A549 (cell line): ENCODE data around the gene CHKA. TPM values are rescaled to one million over a fixed set of nuclear protein-coding genes. Genes with fewer than 3 reads are reported as not detected.

ENCODE experiments used
- ATAC-seq, 2 experiments: fragments of 200-7000 bp in 1 of 2; fragments of >200 bp in 1 of 2; cut with Nextera tagmentation in 1 of 2; cut with Tn5 transposase in 1 of 2; 3 replicates each; pipeline versions ENCODE4 v1.8.0 to v1.9.1; 2018 to 2020; ENCODE audit warnings: mild to moderate bottlenecking in 1 of 2, moderate library complexity in 1 of 2
- CTCF ChIA-PET: fragments of 300-600 bp; sonication (Branson Sonifier 250); formaldehyde crosslinking; extraction: SDS; loops from one replicate; lab custom pipeline; 2021; ENCODE audit warnings: antibody characterized with exemption, inconsistent platforms; lab: Yijun Ruan, JAX
- POLR2A ChIA-PET: fragments of 350-600 bp; formaldehyde crosslinking; extraction: SDS; loops from one replicate; lab custom pipeline; 2021; ENCODE audit warnings: antibody characterized with exemption, inconsistent platforms; lab: Yijun Ruan, JAX
- DNase-seq, 2 experiments: peaks; one replicate each; pipeline versions ENCODE4 v3.0.0 to v3.0.0-alpha.2; 2011 to 2016; ENCODE audit warnings: low read depth in 1 of 2, low spot score in 1 of 2
- FAIRE-seq: peaks from 2 replicates; lab custom pipeline; 2011; peaks lifted over from hg19 to GRCh38; lab: Jason Lieb, UNC
- H3K27ac ChIP-seq, 2 experiments: fragments of >200 bp; sonication (Bioruptor Twin); formaldehyde crosslinking; 3 replicates each; pipeline ENCODE4 v1.5.1; 2016 to 2017
- H3K4me1 ChIP-seq: fragments of >200 bp; sonication (Bioruptor Twin); formaldehyde crosslinking; 3 replicates; pipeline ENCODE4 v1.6.1; 2016
- H3K4me2 ChIP-seq: fragments of >200 bp; sonication (Bioruptor Twin); formaldehyde crosslinking; 3 replicates; pipeline ENCODE4 v1.6.1; 2016
- H3K4me3 ChIP-seq: fragments of >200 bp; sonication (Bioruptor Twin); formaldehyde crosslinking; 3 replicates; pipeline ENCODE4 v1.5.1; 2016
- H3K9me3 ChIP-seq: fragments of >200 bp; sonication (Bioruptor Twin); formaldehyde crosslinking; 3 replicates; pipeline ENCODE4 v1.6.1; 2016
- CEBPB ChIP-seq, 2 experiments: fragments of >200 bp in 1 of 2; sonication (Bioruptor Twin) in 1 of 2; formaldehyde crosslinking in 1 of 2; IDR thresholded peaks; 2 replicates each; pipeline ENCODE4 v1.6.1; 2012 to 2016
- CHD2 ChIP-seq: fragments of 150-350 bp; IDR thresholded peaks from 2 replicates; pipeline ENCODE4 v1.6.1; 2014; ENCODE audit warnings: low read length; ENCODE audit not compliant: partially characterized antibody
- CHD4 ChIP-seq: fragments of 200-600 bp; sonication (generic); IDR thresholded peaks from 2 replicates; pipeline ENCODE4 v1.6.1; 2016; ENCODE audit warnings: antibody characterized with exemption, mild to moderate bottlenecking, borderline replicate concordance
- EHF ChIP-seq: fragments of 250-450 bp; sonication (Bioruptor Pico); IDR thresholded peaks from 2 replicates; pipeline ENCODE4 v1.5.0; 2020; ENCODE audit warnings: mild to moderate bottlenecking
- EHMT2 ChIP-seq: fragments of 200-600 bp; sonication (generic); IDR thresholded peaks from 2 replicates; pipeline ENCODE4 v1.6.1; 2016; ENCODE audit warnings: antibody characterized with exemption, low read depth, mild to moderate bottlenecking, moderate library complexity
- ESRRA ChIP-seq: fragments of 150-350 bp; IDR thresholded peaks from 2 replicates; pipeline ENCODE4 v1.6.1; 2014; ENCODE audit warnings: mild to moderate bottlenecking, low read length, borderline replicate concordance
- HDAC2 ChIP-seq: fragments of 200-600 bp; sonication (generic); IDR thresholded peaks from 2 replicates; pipeline ENCODE4 v1.6.1; 2016
- HOXB5 ChIP-seq: fragments of 250-450 bp; sonication (Bioruptor Pico); IDR thresholded peaks from 2 replicates; pipeline ENCODE4 v1.5.0; 2020; ENCODE audit warnings: mild to moderate bottlenecking, moderate library complexity
- JUN ChIP-seq, 2 experiments: fragments of >200 bp; sonication (Bioruptor Twin); formaldehyde crosslinking; IDR thresholded peaks; 2 replicates in 1 of 2; 3 replicates in 1 of 2; pipeline ENCODE4 v1.6.1; 2016 to 2017
- KDM5A ChIP-seq: fragments of 200-600 bp; sonication (generic); IDR thresholded peaks from 2 replicates; pipeline ENCODE4 v1.6.1; 2016; ENCODE audit warnings: antibody characterized with exemption, mild to moderate bottlenecking
- NPAS2 ChIP-seq: fragments of 250-450 bp; sonication (Bioruptor Pico); IDR thresholded peaks from 2 replicates; pipeline ENCODE4 v1.8.0; 2022; ENCODE audit warnings: mild to moderate bottlenecking, moderate library complexity, borderline replicate concordance
- PBX3 ChIP-seq: IDR thresholded peaks from 2 replicates; pipeline ENCODE4 v1.6.1; 2012
- POLR2AphosphoS2 ChIP-seq: conservative IDR thresholded peaks from 2 replicates; pipeline ENCODE4 v1.6.1; 2012; ENCODE audit warnings: low read length, improper control_type of control experiment, inconsistent platforms
- RAD21 ChIP-seq, 2 experiments: fragments of >200 bp in 1 of 2; sonication (Bioruptor Twin) in 1 of 2; formaldehyde crosslinking in 1 of 2; IDR thresholded peaks in 1 of 2; conservative IDR thresholded peaks in 1 of 2; 2 replicates in 1 of 2; 3 replicates in 1 of 2; pipeline ENCODE4 v1.6.1; 2012 to 2018; ENCODE audit warnings: inconsistent platforms in 1 of 2
- RARB ChIP-seq: fragments of 250-450 bp; sonication (Bioruptor Pico); IDR thresholded peaks from 2 replicates; pipeline ENCODE4 v1.8.0; 2021; ENCODE audit warnings: mild to moderate bottlenecking, moderate library complexity
- REST ChIP-seq: fragments of 200-600 bp; sonication (generic); IDR thresholded peaks from 2 replicates; pipeline ENCODE4 v1.6.1; 2016; ENCODE audit warnings: antibody characterized with exemption, mild to moderate bottlenecking, moderate library complexity
- RNF2 ChIP-seq: fragments of 200-600 bp; sonication (generic); IDR thresholded peaks from 2 replicates; pipeline ENCODE4 v1.6.1; 2016; ENCODE audit warnings: low read depth, mild to moderate bottlenecking, antibody characterized with exemption, moderate library complexity, borderline replicate concordance
- SMC3 ChIP-seq: fragments of >200 bp; sonication (Bioruptor Twin); formaldehyde crosslinking; IDR thresholded peaks from 3 replicates; pipeline ENCODE4 v1.6.1; 2018; ENCODE audit warnings: inconsistent platforms
- ZFP36 ChIP-seq: fragments of 450-650 bp; IDR thresholded peaks from 2 replicates; pipeline ENCODE4 v1.6.1; 2014; ENCODE audit warnings: borderline replicate concordance; ENCODE audit not compliant: partially characterized antibody
- ZSCAN20 ChIP-seq: fragments of 250-450 bp; sonication (Bioruptor Pico); IDR thresholded peaks from 2 replicates; pipeline ENCODE4 v1.8.0; 2022; ENCODE audit warnings: mild to moderate bottlenecking, moderate library complexity
- WGBS: methylation state at CpG from one replicate; pipeline ENCODE4 v1.1.6; 2017; ENCODE audit errors: missing lambda C conversion rate; 5-methylcytosine and 5-hydroxymethylcytosine counted together
- polyA plus RNA-seq, 4 experiments: library from polyadenylated mRNA; depleted of rRNA in 3 of 4; stranded (reverse); fragments of >200 nt; fragmentation: RNase III in 1 of 4; extraction: RNeasy Plus Mini Kit Qiagen cat#74134 plus additional on column Dnase treatment in 1 of 4; gene quantifications; 2 replicates in 3 of 4; 3 replicates in 1 of 4; pipeline ENCODE4 v1.2.3, GENCODE V29; 2011 to 2017
- TF ChIP-seq, protein P1 (sequence below): IDR thresholded peaks from 2 replicates; pipeline ENCODE4 v1.6.1; 2012; ENCODE audit warnings: low read depth, borderline replicate concordance
- TF ChIP-seq, protein P2 (sequence below): fragments of 250-450 bp; sonication (Bioruptor Pico); IDR thresholded peaks from 2 replicates; pipeline ENCODE4 v1.5.0; 2021; ENCODE audit warnings: mild to moderate bottlenecking, moderate library complexity, borderline replicate concordance

The CHKA gene
- polyA plus RNA-seq, 2 of the 4 experiments (the other 2 are of a cell fraction): 14.2 to 21.7 TPM

DNA sequence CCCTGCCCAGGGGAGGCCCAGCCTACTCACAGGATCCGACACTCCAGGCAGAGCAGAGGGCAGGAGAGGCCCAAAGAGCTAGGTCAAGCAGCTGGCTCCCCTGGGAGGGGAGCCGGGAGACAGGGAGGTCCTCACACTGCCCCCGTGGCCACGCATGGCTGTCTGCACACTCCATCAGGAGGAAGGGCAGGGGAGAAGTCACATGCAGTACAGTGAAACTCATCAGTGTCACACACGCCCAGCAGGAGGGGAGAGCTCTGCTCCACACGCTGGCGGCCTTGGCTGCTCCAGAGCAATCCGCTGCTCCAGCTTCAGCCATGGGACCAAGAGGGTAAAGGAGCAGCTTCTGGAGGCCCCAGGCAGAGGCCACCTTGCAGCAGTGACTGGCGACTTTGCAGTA lies 68.1 kb downstream of the CHKA start:
- Histone ChIP-seq H3K4me2 (no peak overlapping the region), H3K9me3 (no peaks in the 10 kb centered on the region), H3K4me1 (0 out of 3 replicates have a peak, but pooled peaks cover 3% of the 10 kb centered on the region), H3K27ac (no peak overlapping the region), H3K4me3 (no peak overlapping the region)
- peak; percentile 10 to 15; a peak in 3 of 6 replicates for ATAC-seq
- DNase-seq: no peak
- TF ChIP-seq EHMT2 (no peak), RARB (CRISPR knock-in tag) (no peak), EHF (CRISPR knock-in tag) (no peak), REST (no peak), PBX3 (0 out of 2 replicates have a peak, but pooled peaks have one; percentile 35), HDAC2 (no peak), HOXB5 (CRISPR knock-in tag) (no peak), POLR2AphosphoS2 (peak; percentile 63; the same call in 1 of the 2 replicates), RNF2 (no peak), SMC3 (no peak), CHD4 (no peak), JUN (IDR thresholded peaks at IDR 0.05) (0 out of 5 replicates have a peak, but pooled peaks of 1 of the 2 experiments have one; percentile 13), CEBPB (IDR thresholded peaks at IDR 0.05) (no peak), NPAS2 (no peak), ZFP36 (no peak)
- TF ChIP-seq, protein P1, sequence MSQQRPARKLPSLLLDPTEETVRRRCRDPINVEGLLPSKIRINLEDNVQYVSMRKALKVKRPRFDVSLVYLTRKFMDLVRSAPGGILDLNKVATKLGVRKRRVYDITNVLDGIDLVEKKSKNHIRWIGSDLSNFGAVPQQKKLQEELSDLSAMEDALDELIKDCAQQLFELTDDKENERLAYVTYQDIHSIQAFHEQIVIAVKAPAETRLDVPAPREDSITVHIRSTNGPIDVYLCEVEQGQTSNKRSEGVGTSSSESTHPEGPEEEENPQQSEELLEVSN: no peak
- TF ChIP-seq, protein P2, sequence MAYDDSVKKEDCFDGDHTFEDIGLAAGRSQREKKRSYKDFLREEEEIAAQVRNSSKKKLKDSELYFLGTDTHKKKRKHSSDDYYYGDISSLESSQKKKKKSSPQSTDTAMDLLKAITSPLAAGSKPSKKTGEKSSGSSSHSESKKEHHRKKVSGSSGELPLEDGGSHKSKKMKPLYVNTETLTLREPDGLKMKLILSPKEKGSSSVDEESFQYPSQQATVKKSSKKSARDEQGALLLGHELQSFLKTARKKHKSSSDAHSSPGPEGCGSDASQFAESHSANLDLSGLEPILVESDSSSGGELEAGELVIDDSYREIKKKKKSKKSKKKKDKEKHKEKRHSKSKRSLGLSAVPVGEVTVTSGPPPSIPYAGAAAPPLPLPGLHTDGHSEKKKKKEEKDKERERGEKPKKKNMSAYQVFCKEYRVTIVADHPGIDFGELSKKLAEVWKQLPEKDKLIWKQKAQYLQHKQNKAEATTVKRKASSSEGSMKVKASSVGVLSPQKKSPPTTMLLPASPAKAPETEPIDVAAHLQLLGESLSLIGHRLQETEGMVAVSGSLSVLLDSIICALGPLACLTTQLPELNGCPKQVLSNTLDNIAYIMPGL (CRISPR knock-in tag): no peak
- ChIA-PET POLR2A (interaction anchor here (0.8 kb wide), 1 partner anchor 25 kb away, joined by 3 read pairs; no protein-coding TSS in a partner anchor), CTCF (interaction anchor here (0.8 to 1.6 kb wide), 3 partner anchors 12 to 156 kb away, joined by 3 to 4 read pairs (median 4); no protein-coding TSS in a partner anchor)
- 81% methylated on average over 9 of the region's 9 CpGs for WGBS
- FAIRE-seq: no peak

- POLR2A ChIA-PET: interaction anchor here (0.8 to 0.9 kb wide), 2 partner anchors 24 to 97 kb away, joined by 3 read pairs; no protein-coding TSS in a partner anchor
- 89% methylated on average over 15 of the region's 15 CpGs for WGBS
- ATAC-seq: peak in 1 of 2 experiments; percentile 9; a peak in 1 of 6 replicates
- TF ChIP-seq PBX3: no peak
- TF ChIP-seq ZFP36: no peak
- no peak for TF ChIP-seq ZSCAN20
- TF ChIP-seq ESRRA: no peak
- TF ChIP-seq KDM5A: no peak
- TF ChIP-seq CHD2: no peak
- no peak for TF ChIP-seq RAD21 (conservative IDR thresholded peaks at IDR 0.05 in 1 of 2, IDR thresholded peaks at IDR 0.05 in 1 of 2)
- no peak for TF ChIP-seq CHD4
Measured at GRCh38 chr11:68052137-68052873, 68.9 kb downstream of the CHKA start.

More at GRCh38 chr11:68052137-68052873, 68.9 kb downstream of the CHKA start:
- DNase-seq: no peak
- H3K4me3 ChIP-seq: no peak overlapping the region
- no peaks in the 10 kb centered on the region for H3K9me3 ChIP-seq
- 0 out of 3 replicates have a peak, but pooled peaks cover 3% of the 10 kb centered on the region for H3K4me1 ChIP-seq
- H3K4me2 ChIP-seq: no peak overlapping the region
- no peak overlapping the region for H3K27ac ChIP-seq
- CTCF ChIA-PET: interaction anchor here (0.8 to 1.6 kb wide), 4 partner anchors 11 to 157 kb away, joined by 3 to 4 read pairs (median 4); no protein-coding TSS in a partner anchor
- no peak for FAIRE-seq
